HG03039 (cell line): Measurements from ENCODE around the gene ACTL10.

ENCODE experiments used
- ATAC-seq: cut with Tn5 transposase; IDR thresholded peaks from one replicate; pipeline ENCODE4 v1.9.1; 2021; ENCODE audit warnings: mild to moderate bottlenecking, moderate library complexity; ENCODE audit not compliant: unreplicated experiment

ACTL10 gene

GRCh38 chr20:33663161-33664084 lies 3.3 kb upstream of the ACTL10 start:
- peak; percentile 36 for ATAC-seq

GRCh38 chr20:33664085-33664761 lies 2.5 kb upstream of the ACTL10 start:
- no peak for ATAC-seq

- ATAC-seq: no peak
Measured at GRCh38 chr20:33664762-33665144, 2.0 kb upstream of the ACTL10 start.

- ATAC-seq: peak; percentile 5
Measured at GRCh38 chr20:33667245-33667675, 517 bp downstream of the ACTL10 start.

GRCh38 chr20:33667676-33668465 lies 1.1 kb downstream of the ACTL10 start:
- ATAC-seq: no peak

GRCh38 chr20:33668466-33669155 lies 1.9 kb downstream of the ACTL10 start:
- ATAC-seq: no peak

GRCh38 chr20:33669224-33669623 lies 2.5 kb downstream of the ACTL10 start:
- no peak for ATAC-seq

- no peak for ATAC-seq
Measured at GRCh38 chr20:33669873-33670640, 3.3 kb downstream of the ACTL10 start.

GRCh38 chr20:33670715-33671499 lies 4.2 kb downstream of the ACTL10 start:
- no peak for ATAC-seq

GRCh38 chr20:33671573-33672288 lies 5.0 kb downstream of the ACTL10 start:
- no peak for ATAC-seq

GRCh38 chr20:33672426-33673113 lies 5.8 kb downstream of the ACTL10 start:
- ATAC-seq: no peak

- ATAC-seq: no peak
Measured at GRCh38 chr20:33673114-33673409, 6.3 kb downstream of the ACTL10 start.

- no peak for ATAC-seq
Measured at GRCh38 chr20:33673410-33674293, 6.9 kb downstream of the ACTL10 start.

GRCh38 chr20:33674294-33675135 lies 7.8 kb downstream of the ACTL10 start, which contains the start of gene NECAB3:
Gene NECAB3, minus strand, starts transcription at chr20:33674428. Its CDS starts 76 bp downstream, at chr20:33674352.
- ATAC-seq: peak; percentile 59

- no peak for ATAC-seq
Measured at GRCh38 chr20:33675136-33675959, 8.6 kb downstream of the ACTL10 start.
